Measurements from ENCODE around the gene CTPS2. TPM values are rescaled to one million over a fixed set of nuclear protein-coding genes. Genes with fewer than 3 reads are reported as not detected.
"Not testable (repeated sequence)": the region's sequence is repeated elsewhere in the genome, so short reads cannot be mapped to it uniquely, and the experiment has no call there.

Gene CTPS2
- total RNA-seq, 4 donors from 2014 or later = 5.4 to 14.7 (median 7.5) TPM

GRCh38 chrX:16745102-16745501, 32.6 kb upstream of the CTPS2 start:
- TF ChIP-seq, protein P1, sequence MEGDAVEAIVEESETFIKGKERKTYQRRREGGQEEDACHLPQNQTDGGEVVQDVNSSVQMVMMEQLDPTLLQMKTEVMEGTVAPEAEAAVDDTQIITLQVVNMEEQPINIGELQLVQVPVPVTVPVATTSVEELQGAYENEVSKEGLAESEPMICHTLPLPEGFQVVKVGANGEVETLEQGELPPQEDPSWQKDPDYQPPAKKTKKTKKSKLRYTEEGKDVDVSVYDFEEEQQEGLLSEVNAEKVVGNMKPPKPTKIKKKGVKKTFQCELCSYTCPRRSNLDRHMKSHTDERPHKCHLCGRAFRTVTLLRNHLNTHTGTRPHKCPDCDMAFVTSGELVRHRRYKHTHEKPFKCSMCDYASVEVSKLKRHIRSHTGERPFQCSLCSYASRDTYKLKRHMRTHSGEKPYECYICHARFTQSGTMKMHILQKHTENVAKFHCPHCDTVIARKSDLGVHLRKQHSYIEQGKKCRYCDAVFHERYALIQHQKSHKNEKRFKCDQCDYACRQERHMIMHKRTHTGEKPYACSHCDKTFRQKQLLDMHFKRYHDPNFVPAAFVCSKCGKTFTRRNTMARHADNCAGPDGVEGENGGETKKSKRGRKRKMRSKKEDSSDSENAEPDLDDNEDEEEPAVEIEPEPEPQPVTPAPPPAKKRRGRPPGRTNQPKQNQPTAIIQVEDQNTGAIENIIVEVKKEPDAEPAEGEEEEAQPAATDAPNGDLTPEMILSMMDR (IDR thresholded peaks at IDR 0.05) = no peak
- DNase-seq (ENCODE audit: low spot score) (no peak), ATAC-seq (ENCODE audit: low FRiP score) (no peak)

DNA sequence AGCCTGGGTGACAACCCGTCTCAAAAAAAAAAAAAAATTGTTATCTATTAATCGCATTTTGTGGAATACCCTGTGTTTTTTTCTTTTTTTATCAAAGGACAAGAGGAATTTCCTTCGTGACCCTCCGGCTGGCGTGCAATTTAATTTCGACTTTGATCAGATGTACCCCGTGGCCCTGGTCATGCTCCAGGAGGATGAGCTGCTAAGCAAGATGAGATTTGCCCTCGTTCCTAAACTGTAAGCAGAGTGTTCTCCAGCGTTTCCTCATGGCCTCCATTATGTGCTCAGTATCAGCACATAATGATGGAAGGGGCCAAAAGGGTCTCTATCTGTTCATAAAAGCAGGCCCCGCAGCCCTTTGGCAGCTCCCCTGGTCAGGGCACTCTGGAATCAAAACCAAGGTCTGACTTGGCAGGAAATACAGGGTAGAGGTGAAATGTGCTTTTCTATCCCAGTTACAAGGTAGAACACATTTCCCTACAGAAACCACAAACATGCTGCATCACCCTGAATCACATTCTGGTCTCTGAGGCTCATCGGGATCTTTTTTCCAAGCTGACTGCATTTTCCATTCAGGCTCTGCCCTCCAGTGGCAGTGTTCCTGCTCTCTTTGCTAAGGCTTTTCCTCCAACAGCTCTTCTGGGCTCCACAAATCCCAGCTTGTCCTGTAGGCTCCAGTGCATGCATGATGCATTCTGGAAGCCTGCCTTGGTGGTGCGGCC, 31.3 kb upstream of the CTPS2 start:
- ATAC-seq (ENCODE audit: low FRiP score) (no peak), DNase-seq (ENCODE audit: low spot score) (no peak)
- TF ChIP-seq, protein P1 (IDR thresholded peaks at IDR 0.05) = no peak

- DNase-seq (ENCODE audit: low spot score) (no peak), ATAC-seq (ENCODE audit: low FRiP score) (no peak)
- TF ChIP-seq, protein P1 (IDR thresholded peaks at IDR 0.05) = no peak
These were observed 27.1 kb upstream of the CTPS2 start for GRCh38 chrX:16739574-16739973.

GRCh38 chrX:16737024-16737423, 24.6 kb upstream of the CTPS2 start:
- ATAC-seq (ENCODE audit: low FRiP score) = no peak
- TF ChIP-seq, protein P1 (IDR thresholded peaks at IDR 0.05) = no peak
- DNase-seq (ENCODE audit: low spot score) = no peak

DNA sequence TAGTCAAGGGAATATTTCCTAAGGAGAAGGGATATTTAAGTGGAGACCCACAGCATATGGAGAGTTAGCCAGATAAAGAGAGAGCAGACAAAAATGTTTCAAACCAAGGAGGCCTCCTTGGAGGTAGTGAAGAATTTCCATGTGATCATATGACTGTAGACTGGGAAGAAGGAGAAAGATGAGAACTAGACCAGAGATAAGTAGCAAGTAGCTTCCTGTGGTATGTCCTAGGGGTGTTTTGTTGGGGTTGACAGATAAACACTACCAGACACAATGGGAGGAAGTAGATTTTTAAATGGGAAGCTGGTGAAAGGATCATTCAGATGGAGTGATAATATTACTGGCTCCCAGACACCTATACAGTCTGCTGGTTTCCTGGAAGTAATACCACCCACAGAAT, 20.5 kb upstream of the CTPS2 start:
- ATAC-seq (ENCODE audit: low FRiP score) (no peak), DNase-seq (ENCODE audit: low spot score) (no peak)
- TF ChIP-seq, protein P1 (IDR thresholded peaks at IDR 0.05) = no peak

DNA sequence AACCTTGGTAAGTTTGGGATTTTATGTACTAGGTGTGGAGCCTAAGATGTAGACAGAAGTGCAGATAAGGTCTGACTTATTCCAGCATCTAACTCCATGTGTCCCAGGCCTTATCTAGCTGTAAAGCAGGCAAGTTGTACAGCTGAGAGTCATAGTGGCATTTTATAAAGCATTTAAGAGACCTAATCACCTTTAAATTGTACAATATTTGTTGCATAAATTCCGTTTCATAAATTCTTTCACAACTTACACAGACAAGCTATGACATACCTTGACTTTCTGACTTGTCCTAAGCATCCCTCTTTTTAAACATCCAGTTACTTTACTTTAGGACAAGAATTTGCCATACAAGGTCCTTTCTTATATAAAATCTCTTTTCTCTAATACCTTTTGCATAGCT, 18.0 kb upstream of the CTPS2 start:
- ATAC-seq (ENCODE audit: low FRiP score) (no peak), DNase-seq (ENCODE audit: low spot score) (no peak)
- TF ChIP-seq, protein P1 (IDR thresholded peaks at IDR 0.05) = no peak

- TF ChIP-seq, protein P1 (IDR thresholded peaks at IDR 0.05) = no peak
- ATAC-seq (ENCODE audit: low FRiP score) (no peak), DNase-seq (ENCODE audit: low spot score) (no peak)
These were observed 15.2 kb upstream of the CTPS2 start for GRCh38 chrX:16727637-16728036.

- DNase-seq (ENCODE audit: low spot score); ATAC-seq (ENCODE audit: low FRiP score): not testable (repeated sequence)
These were observed 14.0 kb upstream of the CTPS2 start for GRCh38 chrX:16726347-16726988.
